HL-60/S4 treated with retinoic acid at 250 ng/mL for 4 days and 3 days (cell line): ENCODE data around the gene KCNK15.

Experiments used
- in situ Hi-C: fragments of 300-500 bp; cut with MboI; formaldehyde crosslinking; loops from 2 replicates; pipeline ENCODE4 v1.7.0; 2022; ENCODE audit warnings: low sequenced_read_pairs

KCNK15 gene

DNA sequence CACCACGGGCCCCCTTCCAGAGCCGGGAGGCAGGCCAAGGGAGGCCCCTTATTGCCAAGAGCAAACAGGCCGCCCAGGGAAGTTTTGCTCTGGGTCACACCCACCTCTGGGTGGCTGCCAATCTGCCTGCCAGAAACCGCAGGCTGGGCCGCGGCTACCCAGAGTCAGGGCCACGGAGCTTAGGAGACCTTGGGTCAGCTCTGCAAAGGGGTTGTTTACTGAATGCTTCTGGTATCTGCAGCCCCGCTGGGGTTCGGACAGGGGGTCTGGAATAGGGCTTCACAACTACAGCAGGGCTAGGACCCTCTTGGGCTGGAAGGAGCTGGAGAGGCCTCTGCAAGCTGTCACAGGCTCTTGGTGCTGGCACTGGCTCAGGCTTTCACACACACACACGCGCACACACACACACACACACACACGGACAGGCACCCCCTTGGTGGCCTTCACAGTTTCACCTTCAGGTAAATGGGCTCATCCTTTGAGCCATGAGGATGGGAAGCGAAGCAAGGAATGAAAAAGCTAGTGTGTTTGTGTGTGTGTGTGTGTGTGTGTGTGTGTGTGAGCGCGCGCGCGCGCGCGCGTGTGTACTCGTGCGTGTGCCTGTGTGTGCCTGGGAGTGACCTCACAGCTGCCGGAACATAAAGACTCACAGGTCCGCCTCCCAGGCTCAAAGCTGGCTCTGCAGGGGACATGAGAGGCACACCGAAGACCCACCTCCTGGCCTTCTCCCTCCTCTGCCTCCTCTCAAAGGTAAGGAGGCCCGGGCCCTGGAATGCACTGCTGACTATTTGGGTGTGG lies 30.8 kb upstream of the KCNK15 start, which contains the start of gene CCN5:
CCN5 (plus strand) TSS at position 669 of the 798 bp plus-strand sequence; CDS start at position 691, 22 bp downstream.
- in situ Hi-C loops: no loop called here

DNA sequence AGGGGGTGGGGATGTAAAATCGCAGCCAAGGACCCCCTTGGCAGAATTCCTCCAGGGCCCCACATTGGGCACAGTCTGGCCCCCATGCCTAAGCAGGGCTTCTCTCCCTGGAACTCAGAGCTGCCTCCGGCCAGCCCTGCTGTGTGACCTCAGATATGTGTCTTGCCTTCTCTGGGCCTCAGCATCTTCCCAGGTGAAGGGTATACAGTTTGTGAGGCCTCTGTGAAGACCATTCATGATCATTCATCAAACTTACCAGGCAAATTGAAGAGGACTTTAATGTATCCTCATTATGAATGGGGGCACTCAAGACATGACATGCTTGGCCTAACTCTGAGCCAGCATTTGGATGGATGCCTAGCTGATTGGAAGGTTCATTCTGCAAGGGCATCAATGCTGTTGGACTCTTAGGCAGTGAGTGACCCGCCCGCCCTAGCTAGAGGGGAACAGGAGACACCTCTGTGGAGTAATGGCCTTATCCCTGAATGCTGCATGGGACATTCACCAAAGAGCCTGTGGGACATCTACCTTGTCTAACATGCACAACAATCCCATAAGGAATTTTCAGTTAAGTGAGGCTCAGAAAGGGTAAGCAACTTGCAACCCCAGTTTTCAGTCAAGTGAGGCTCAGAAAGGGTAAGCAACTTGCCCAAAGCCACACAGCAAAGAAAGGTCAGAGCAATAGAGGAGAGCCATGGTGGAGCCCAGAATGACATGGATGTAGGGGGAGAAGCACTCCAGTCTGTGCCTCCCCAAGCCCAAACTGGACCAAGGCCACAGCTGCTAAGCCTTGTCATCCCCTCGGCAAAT lies 30.0 kb upstream of the KCNK15 start:
- in situ Hi-C loops: no loop called here

DNA sequence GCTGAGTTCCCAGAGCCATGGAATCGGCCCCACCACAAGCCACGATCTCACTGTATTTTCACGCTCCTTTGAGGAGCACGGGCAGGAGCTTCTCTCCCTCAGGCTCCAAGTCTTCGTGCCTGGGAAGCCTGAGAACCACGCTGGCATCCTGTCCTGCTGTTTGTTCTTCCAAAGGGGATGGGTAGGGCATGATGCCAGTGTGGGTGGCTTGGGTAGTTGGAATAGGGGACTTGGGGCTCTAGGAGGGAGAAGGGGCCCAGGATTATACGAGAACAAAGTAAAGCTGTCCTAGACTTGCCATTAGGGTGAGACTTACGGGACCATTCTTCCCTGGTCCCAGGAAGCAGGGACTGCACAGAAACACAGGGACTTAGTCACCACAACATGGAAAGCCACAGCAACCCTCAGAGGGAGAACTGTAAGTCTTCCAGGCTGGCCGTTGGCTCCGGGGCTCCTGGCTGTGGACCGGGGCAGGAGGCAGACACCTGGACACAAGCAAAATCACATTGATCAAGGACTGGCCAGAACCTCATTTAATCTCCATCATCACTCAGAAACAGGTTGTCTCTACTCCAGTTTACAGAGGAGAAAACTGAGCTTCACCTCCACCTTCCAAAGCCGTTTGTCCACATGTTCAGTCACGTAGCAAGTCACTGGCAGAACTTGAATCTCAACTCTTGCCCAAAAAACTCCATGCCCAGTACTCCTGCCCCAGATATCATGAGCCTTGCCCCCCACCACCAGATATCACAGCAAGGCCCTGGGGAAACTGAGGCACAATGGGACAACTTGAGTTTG lies 29.2 kb upstream of the KCNK15 start:
- in situ Hi-C loops: no loop called here

DNA sequence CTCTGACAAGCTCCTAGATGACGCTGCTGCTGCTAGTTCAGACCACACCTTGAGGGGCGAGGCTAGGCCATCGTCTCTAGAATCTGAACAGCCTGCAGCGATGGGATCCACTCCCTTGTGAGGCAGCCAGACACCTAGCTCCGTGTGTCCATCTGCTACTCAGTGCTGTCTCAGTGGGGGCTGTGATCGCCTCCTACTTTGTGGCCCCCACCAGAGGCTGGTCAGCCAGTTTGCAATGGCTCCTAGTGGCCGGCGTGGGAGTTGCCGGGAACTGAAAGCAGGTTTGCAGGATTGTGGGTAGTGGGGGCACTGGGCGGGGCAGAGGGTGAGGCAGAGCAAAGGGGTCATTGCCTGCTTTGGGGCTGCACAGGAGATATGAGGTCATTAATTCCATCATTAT lies 27.7 kb upstream of the KCNK15 start:
- in situ Hi-C loops: no loop called here

DNA sequence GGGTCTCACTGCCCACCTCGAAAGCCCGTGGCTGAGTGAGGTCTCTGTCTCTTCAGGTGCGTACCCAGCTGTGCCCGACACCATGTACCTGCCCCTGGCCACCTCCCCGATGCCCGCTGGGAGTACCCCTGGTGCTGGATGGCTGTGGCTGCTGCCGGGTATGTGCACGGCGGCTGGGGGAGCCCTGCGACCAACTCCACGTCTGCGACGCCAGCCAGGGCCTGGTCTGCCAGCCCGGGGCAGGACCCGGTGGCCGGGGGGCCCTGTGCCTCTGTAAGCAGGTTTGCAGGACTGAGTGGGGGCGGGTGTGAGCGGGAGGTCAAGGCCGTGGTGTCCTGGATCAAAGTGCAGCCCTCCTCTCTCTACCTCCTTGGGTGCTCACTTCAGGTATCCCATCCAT lies 25.8 kb upstream of the KCNK15 start:
- in situ Hi-C loops: no loop called here

DNA sequence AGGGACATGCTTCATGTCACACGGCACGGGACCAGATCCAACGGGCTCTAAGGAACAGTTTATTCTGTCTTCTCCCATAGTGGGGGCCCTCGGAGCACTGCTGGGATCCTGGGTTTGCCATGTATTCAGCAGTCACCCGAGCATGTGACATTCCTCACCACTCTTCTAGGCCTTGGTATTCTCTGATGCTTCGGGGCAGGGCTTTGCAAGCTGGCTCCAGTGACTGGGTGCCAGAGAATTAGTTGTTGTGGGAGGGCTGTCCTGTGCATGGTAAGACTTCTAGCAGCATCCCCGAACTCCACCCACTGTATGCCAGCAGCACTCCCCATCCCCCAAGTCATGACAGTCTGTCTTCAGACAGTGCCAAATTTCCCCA lies 25.1 kb upstream of the KCNK15 start:
- in situ Hi-C loops: no loop called here

DNA sequence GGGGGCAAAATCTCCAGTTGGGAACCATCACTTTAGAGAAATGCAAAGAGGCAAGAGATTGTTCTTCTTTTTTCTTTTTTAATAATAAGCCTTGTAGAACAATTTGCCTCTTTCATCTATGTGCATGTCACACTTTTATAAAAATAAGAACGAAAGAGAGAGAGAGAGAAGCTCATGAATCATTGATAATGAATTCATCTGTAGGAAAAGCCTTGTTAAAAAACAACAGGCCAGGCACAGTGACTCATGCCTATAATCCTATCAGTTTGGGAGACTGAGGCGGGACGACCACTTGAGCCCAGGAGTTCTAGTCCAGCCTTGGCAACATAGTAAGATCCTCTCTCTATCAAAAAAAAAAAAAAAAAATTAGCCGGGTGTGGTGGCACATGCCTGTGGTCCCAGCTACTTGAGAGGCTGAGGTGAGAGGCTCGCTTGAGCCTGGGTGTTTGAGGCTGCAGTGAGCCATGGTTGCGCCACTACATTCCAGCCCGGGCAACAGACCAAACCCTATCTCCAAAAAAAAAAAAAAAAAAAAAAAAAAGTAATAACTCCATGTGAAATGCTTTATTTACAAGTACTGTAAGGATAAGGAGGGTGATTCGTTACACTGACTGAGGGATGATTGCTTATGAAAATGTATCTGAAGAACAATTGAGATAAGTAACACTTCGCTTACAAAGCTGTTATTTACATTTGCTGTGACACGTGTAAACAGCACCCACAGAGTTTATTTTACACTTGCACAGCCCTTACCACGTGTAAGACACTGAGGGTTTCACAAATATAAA lies 24.5 kb upstream of the KCNK15 start:
- in situ Hi-C loops: no loop called here

DNA sequence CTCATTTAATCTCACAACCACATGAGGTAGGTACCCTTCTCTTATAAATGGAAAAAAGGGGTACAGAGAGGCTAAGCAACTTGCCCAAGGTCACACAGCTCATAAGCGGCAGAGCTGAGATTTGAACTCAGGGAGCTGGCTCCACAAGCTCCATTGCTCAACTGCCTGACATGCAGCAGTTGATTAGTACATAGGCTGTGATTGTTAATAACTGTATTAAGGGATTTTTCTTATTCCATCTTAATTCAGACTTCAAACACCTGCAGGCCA lies 23.9 kb upstream of the KCNK15 start:
- in situ Hi-C loops: no loop called here

DNA sequence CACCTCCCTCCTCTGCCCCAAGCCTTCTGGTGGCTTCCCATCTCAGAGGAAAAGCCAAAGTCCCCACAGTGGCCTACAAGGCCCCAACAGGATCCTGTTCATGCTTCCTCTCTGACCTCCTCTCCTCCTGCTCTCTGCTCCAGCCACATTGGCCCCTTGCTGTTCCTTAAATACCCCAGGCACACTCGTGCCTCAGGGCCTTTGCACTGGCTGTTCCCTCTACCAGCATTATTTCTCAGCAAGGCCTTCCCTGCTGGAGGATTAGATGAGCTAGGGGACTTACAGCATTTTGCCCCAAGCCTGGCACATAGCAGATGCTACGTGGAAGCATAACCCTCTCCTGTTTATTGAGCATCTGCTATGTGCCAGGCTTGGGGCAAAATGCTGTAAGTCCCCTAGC lies 22.7 kb upstream of the KCNK15 start:
- in situ Hi-C loops: no loop called here

DNA sequence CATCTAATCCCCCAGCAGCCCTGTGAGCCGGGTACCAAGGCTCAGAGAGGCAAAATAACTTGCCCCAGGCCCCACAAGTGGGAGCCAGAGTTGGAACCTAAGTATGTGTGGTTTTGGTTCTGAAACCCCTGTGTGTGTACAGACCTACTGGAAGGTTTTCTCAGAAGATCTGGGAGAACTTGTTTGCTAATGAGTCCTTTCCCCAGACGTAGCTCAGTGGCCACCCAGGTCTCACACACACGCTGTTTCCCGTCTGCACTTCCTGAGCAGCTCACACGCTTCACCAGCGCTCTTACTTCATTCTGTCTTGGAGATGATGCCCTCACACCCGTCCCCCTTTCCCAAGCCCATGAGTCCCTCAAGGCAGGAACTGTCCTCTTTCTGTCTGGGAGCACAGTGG lies 22.3 kb upstream of the KCNK15 start:
- in situ Hi-C loops: no loop called here

DNA sequence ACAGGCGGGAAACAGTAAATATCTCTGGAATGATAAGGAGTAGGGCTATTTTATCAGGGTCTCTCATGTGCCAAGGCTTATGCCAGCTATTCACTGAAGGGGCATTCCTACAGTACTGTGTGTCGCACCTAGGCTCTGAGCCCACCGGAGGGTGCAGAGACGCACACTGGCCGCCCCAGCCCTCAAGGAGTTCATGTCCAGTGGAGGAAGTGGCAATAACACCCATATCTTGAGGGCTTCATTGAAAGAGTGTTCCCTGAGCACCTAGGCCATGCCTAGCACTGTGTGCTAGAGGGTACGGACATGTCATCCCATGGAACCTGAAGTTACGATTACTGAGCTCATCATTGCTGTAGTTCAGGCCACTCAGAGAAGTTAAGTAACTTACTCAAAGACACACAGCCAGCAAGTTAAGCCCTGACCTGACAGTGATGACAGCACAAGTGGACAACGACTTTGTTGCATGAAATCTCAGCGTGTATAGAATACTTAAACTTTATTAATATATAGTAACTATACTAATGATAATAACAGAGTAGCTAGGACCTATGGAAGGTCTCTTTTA lies 21.8 kb upstream of the KCNK15 start:
- in situ Hi-C loops: no loop called here

DNA sequence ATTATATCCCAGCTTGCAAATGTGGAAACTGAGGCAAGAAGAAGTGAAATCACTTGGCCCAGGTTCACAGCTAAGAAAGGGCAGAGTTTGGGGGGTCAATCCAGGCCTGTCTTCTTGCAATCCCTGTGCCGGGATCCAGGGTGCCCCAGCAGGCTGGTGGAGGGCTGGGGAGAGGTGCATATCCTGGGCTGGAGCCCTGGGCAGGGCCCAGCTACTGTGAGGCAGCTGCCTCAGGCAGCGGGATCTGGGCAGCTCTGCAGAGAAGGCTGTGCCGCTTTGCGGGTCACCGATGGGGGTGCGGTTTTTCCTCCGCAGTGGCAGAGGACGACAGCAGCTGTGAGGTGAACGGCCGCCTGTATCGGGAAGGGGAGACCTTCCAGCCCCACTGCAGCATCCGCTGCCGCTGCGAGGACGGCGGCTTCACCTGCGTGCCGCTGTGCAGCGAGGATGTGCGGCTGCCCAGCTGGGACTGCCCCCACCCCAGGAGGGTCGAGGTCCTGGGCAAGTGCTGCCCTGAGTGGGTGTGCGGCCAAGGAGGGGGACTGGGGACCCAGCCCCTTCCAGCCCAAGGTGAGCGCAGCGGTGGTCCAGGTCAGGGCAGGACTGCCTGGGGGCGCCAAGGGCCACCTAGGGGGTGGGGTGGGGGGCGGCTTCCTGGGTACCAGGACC lies 21.1 kb upstream of the KCNK15 start:
- in situ Hi-C loops: no loop called here

DNA sequence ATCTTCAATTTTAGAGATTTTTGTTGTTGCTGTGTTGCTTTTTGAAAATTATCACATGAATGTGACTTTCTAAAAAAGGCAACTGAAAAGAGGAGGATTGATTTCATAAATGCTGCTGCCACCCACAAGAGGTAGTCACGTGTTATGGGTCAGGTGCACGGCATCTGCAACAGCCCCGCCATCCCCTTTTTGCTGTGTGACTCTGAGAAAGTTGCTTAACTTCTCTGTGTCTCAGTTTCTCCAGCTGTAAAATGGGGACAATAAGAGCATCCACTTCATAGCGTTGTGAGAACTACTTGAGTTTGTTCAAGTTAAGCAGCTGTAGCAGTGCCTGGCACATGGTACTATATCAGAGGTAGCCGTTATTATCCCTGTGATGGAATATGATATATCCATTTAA lies 19.8 kb upstream of the KCNK15 start:
- in situ Hi-C loops: no loop called here

DNA sequence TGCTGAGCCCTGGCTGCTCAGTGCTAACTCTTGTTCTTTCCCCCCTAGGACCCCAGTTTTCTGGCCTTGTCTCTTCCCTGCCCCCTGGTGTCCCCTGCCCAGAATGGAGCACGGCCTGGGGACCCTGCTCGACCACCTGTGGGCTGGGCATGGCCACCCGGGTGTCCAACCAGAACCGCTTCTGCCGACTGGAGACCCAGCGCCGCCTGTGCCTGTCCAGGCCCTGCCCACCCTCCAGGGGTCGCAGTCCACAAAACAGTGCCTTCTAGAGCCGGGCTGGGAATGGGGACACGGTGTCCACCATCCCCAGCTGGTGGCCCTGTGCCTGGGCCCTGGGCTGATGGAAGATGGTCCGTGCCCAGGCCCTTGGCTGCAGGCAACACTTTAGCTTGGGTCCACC lies 18.6 kb upstream of the KCNK15 start:
- in situ Hi-C loops: no loop called here

DNA sequence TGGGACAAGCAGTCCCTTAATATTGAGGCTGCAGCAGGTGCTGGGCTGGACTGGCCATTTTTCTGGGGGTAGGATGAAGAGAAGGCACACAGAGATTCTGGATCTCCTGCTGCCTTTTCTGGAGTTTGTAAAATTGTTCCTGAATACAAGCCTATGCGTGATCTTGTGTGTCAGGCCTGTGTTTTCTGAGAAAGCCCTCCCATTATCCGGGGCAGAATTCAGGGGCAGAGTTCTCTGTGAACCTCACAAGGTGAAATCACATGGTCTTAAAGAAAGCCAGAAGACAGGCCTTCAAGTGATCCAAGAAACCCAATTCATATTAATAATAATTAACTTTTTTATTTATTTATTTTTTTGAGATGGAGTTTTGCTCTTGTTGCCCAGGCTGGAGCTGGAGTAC lies 18.0 kb upstream of the KCNK15 start:
- in situ Hi-C loops: no loop called here

DNA sequence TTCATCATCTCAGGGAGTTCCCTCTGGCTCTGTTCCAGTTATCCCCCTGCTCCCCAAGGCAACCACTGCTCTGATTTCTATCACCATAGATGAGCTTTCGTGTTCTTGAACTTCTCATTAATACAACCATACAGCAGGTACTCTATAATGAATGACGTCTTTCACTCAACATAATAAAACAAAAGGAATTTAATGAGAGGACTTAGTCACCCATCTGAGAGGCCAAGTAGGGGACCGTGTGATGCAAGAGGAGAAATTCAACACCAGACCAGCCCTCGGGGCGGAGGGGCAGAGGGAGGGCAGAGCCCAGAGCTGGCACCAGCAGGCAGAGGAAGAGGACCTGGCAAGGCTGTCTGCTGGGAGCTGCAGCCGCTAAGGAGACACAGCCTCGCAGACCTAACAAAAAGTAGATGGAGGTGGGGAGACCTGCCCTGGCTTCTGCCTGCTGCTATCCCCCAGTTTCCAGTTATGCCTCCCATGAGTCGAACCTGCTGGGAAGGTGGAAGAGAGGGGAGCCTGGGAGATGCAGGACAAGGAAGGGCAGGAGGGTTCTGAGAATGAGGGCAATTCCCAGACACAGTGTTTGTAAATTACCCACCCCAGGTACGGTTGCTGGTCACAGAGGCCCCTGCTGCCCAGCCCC lies 16.7 kb upstream of the KCNK15 start:
- in situ Hi-C loops: no loop called here

DNA sequence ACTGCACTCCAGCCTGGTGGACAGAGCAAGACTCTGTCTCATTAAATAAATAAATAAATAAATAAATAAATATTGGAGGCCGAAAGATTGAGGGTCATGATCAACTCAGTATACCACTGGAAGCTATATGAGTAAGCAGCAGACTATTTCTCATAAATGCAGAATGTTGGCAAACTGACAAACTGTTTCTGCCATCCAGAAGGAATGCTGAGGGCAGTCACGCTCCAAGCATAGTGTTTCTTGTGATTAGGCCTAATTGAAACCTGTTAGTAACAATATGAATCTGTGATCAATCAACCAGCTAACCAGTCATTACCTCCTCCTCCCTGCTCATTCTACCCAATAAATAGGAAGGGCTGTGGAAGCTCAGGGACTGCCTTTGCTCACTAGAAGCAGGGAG lies 15.2 kb upstream of the KCNK15 start:
- in situ Hi-C loops: no loop called here

DNA sequence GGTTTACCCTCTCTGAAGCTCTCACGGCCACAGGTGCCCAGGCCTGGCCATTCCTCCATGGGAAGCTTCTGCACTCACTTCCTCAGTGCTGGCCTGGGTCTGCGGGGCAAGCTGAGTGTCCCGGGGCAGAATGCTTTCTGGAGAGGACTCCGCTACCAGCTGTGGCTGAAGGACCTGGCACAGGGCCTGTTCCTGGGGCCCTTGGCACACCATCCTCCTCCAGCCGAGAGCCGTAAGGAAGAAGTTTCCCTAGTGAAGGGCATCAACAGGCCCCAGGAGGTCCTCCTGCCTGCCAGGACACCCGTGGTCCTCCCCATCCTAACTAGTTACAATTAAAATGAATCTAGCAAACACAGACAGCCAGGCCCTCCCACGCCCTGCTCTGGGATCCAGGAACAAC lies 14.0 kb upstream of the KCNK15 start:
- in situ Hi-C loops: no loop called here

DNA sequence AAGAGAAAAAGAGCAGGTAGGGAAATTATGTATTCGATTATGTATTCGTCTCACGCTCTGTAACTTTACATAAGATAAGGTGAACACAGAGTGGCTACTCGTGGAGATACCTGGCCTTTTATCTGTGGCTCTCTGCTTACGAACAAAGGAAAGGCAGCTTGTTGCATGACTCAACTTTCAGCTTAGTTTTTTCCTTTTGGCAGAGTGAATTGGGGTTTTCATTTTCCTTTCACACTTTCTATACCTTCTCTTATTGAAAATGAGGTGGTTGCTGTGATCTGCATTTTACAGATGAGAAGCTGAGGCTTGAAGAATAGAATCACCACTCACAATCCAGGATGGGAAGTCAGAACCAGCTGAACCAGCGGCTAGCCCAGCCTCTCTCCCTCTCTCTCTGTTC lies 13.3 kb upstream of the KCNK15 start:
- in situ Hi-C loops: no loop called here
